Nephron (organoid): Measurements from ENCODE around the gene GDPD5.

ENCODE experiments used
- H3K27ac Mint-ChIP-seq, 3 experiments: 2 replicates each; pipeline ENCODE4 v1.8.0; 2020; ENCODE audit warnings: mixed read lengths in 3 of 3, mild to moderate bottlenecking in 2 of 3, moderate library complexity in 1 of 3
- H3K27me3 Mint-ChIP-seq: 2 replicates; pipeline ENCODE4 v1.8.0; 2021; ENCODE audit warnings: low read depth, mild to moderate bottlenecking, moderate library complexity, mixed read lengths
- H3K36me3 Mint-ChIP-seq: 2 replicates; pipeline ENCODE4 v1.8.0; 2020; ENCODE audit warnings: low read depth, mixed read lengths
- H3K4me1 Mint-ChIP-seq: 2 replicates; pipeline ENCODE4 v1.8.0; 2020; ENCODE audit warnings: mixed read lengths
- H3K4me3 Mint-ChIP-seq, 3 experiments: 2 replicates each; pipeline ENCODE4 v1.8.0; 2020; ENCODE audit warnings: mild to moderate bottlenecking in 3 of 3, mixed read lengths in 3 of 3, moderate library complexity in 2 of 3
- H3K9me3 Mint-ChIP-seq: 2 replicates; pipeline ENCODE4 v1.8.0; 2020; ENCODE audit warnings: mixed read lengths
- CTCF ChIP-seq, 3 experiments: fragments of 200-600 bp; sonication (generic); IDR thresholded peaks; one replicate each; pipeline ENCODE4 v1.5.0; 2021; ENCODE audit warnings: antibody characterized with exemption in 3 of 3; ENCODE audit not compliant: unreplicated experiment in 3 of 3

The GDPD5 gene

DNA sequence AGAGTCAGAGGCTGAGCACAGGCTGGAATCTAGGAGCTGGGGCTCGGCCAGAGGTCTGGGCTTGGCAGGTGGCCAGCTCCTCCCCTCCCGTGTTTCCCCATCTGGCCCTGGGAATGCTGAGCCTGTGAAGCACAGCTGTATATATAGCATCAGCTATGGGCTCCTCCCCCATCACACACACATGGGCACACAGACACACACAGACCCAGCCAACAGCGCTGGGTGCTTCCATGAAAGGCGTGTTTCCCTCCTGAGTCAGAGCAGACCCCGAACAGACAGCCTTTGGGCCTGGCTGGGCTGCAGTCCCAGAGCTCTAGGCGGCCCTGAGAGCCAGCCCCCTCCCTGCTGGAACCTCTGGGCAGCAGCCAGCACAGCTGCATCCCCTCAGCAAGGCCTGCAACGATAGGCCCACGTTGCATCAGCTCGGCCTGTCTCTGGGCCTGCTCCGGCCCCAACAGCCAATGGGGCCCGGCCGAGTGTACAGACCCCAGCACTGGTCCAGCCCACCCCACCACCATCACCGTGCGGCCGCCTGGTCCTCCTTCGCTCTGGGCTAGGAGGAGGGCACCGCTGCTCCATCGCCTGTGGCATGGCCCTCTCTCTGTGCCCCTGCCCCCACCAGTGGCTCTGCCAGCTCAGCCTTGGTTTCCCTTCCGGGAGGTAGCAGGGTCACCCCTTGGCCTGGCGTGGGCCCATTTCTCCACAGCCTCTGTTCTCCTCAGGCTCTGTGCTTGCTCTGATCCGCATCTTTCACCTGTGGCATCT is 28.7 kb upstream of the GDPD5 start:
- Mint-ChIP-seq H3K27me3 (no peaks in the 10 kb centered on the region), H3K4me3 (peak overlapping the region; percentile 17 to 59 (median 58)), H3K27ac (peak overlapping the region; percentile 92 to 96 (median 94)), H3K36me3 (no peaks in the 10 kb centered on the region), H3K4me1 (peaks cover 57% of the 10 kb centered on the region), H3K9me3 (no peaks in the 10 kb centered on the region)
- TF ChIP-seq CTCF (IDR thresholded peaks at IDR 0.05; ENCODE audit: unreplicated experiment in 3 of 3) = no peak

GRCh38 chr11:75553889-75554257 is 28.1 kb upstream of the GDPD5 start:
- TF ChIP-seq CTCF (IDR thresholded peaks at IDR 0.05; ENCODE audit: unreplicated experiment in 3 of 3) = no peak
- peaks cover 51% of the 10 kb centered on the region for H3K4me1 Mint-ChIP-seq
- no peaks in the 10 kb centered on the region for H3K27me3 Mint-ChIP-seq
- no peaks in the 10 kb centered on the region for H3K36me3 Mint-ChIP-seq
- H3K27ac Mint-ChIP-seq = peak overlapping the region; percentile 92 to 96 (median 94)
- H3K4me3 Mint-ChIP-seq = no peak overlapping the region
- H3K9me3 Mint-ChIP-seq = peaks cover 2% of the 10 kb centered on the region

GRCh38 chr11:75553182-75553581 is 27.4 kb upstream of the GDPD5 start:
- H3K9me3 Mint-ChIP-seq = peaks cover 2% of the 10 kb centered on the region
- H3K4me3 Mint-ChIP-seq = no peak overlapping the region
- peak overlapping the region in 2 of 3 experiments; percentile 54 to 94 for H3K27ac Mint-ChIP-seq
- H3K36me3 Mint-ChIP-seq = no peaks in the 10 kb centered on the region
- TF ChIP-seq CTCF (IDR thresholded peaks at IDR 0.05; ENCODE audit: unreplicated experiment in 3 of 3) = no peak
- peaks cover 44% of the 10 kb centered on the region for H3K4me1 Mint-ChIP-seq
- no peaks in the 10 kb centered on the region for H3K27me3 Mint-ChIP-seq

- Mint-ChIP-seq H3K4me3 (no peak overlapping the region), H3K9me3 (peaks cover 2% of the 10 kb centered on the region), H3K36me3 (no peaks in the 10 kb centered on the region), H3K27me3 (no peaks in the 10 kb centered on the region), H3K4me1 (peaks cover 18% of the 10 kb centered on the region), H3K27ac (peak overlapping the region in 1 of 3 experiments; percentile 19)
- TF ChIP-seq CTCF (IDR thresholded peaks at IDR 0.05; ENCODE audit: unreplicated experiment in 3 of 3) = no peak
These were observed 23.7 kb upstream of the GDPD5 start for GRCh38 chr11:75549370-75549958.

GRCh38 chr11:75548595-75549272 is 23.0 kb upstream of the GDPD5 start:
- no peaks in the 10 kb centered on the region for H3K27me3 Mint-ChIP-seq
- H3K4me1 Mint-ChIP-seq = peaks cover 11% of the 10 kb centered on the region
- H3K27ac Mint-ChIP-seq = peak overlapping the region in 1 of 3 experiments; percentile 19
- no peaks in the 10 kb centered on the region for H3K36me3 Mint-ChIP-seq
- H3K9me3 Mint-ChIP-seq = peaks cover 2% of the 10 kb centered on the region
- TF ChIP-seq CTCF (IDR thresholded peaks at IDR 0.05; ENCODE audit: unreplicated experiment in 3 of 3) = no peak
- no peak overlapping the region for H3K4me3 Mint-ChIP-seq
